Central memory CD8-positive, alpha-beta T cell (primary cell): Measurements from ENCODE around the gene DNPH1.

Experiments used
- ATAC-seq: fragments of 150-1000 bp; cut with Tn5 transposase; replicated peaks from 2 replicates; pipeline ENCODE4 v1.10.0; 2022; ENCODE audit warnings: mild to moderate bottlenecking, moderate FRiP score, moderate number of reproducible peaks; ENCODE audit not compliant: poor library complexity, severe bottlenecking; ENCODE audit errors: extremely low read depth
- DNase-seq, 2 donors: peaks; one replicate each; pipeline ENCODE4 v3.0.0; 2021; ENCODE audit warnings: low spot score in 2 of 2
- H3K27ac Mint-ChIP-seq: one replicate; pipeline ENCODE4 v1.8.0; 2022; ENCODE audit warnings: low read depth, mild to moderate bottlenecking, moderate library complexity, mixed read lengths
- H3K27me3 Mint-ChIP-seq: one replicate; pipeline ENCODE4 v1.8.0; 2022; ENCODE audit warnings: mixed read lengths
- H3K36me3 Mint-ChIP-seq: one replicate; pipeline ENCODE4 v1.8.0; 2022; ENCODE audit warnings: mild to moderate bottlenecking, moderate library complexity, mixed read lengths; ENCODE audit not compliant: insufficient read depth
- H3K4me1 Mint-ChIP-seq: one replicate; pipeline ENCODE4 v1.8.0; 2022; ENCODE audit warnings: mixed read lengths
- H3K4me3 Mint-ChIP-seq: one replicate; pipeline ENCODE4 v1.8.0; 2022; ENCODE audit warnings: mild to moderate bottlenecking, moderate library complexity, mixed read lengths
- H3K9me3 Mint-ChIP-seq: one replicate; pipeline ENCODE4 v1.8.0; 2022; ENCODE audit warnings: mixed read lengths

DNPH1 gene

GRCh38 chr6:43271103-43271815 lies 42.0 kb upstream of the DNPH1 start:
- Mint-ChIP-seq H3K9me3 (no peaks in the 10 kb centered on the region), H3K4me1 (peaks cover 12% of the 10 kb centered on the region), H3K36me3 (peaks cover 3% of the 10 kb centered on the region), H3K27ac (no peak overlapping the region), H3K4me3 (no peak overlapping the region), H3K27me3 (peaks cover 20% of the 10 kb centered on the region)
- ATAC-seq (no peak), DNase-seq (no peak)

- H3K9me3 Mint-ChIP-seq, result no peaks in the 10 kb centered on the region
- peak overlapping the region; percentile 78 for H3K4me3 Mint-ChIP-seq
- DNase-seq (peak in 1 of 2 donors; percentile 22), ATAC-seq (peak; percentile 76)
- H3K36me3 Mint-ChIP-seq, result peaks cover 1% of the 10 kb centered on the region
- peaks cover 7% of the 10 kb centered on the region for H3K27me3 Mint-ChIP-seq
- peak overlapping the region; percentile 26 for H3K27ac Mint-ChIP-seq
- H3K4me1 Mint-ChIP-seq, result peaks cover 7% of the 10 kb centered on the region
These were observed 40.2 kb upstream of the DNPH1 start for GRCh38 chr6:43269273-43270007.

DNA sequence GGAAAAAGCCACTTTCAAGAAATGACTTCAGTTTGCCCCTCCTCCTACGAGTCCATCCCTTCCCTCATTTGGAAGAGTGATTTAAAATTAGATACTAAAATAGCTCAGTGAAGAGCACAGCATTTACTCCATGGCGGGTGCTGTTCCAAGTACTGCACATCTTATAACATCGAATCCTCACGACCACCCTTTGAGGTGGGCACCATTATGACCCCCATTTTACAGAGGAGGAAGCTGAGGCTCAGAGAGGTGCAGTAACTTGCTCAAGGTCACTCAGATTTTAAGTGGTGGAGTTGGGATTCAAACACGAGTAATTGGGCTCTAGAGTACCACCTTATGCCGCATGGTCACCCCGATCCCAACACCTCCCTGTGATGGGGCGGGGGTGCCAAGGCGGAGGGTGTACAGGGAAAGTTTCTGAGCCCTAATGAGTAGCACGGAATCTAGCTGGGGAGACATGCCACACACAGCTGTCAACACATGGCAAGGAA lies 39.5 kb upstream of the DNPH1 start:
- DNase-seq, result no peak
- Mint-ChIP-seq H3K36me3 (peaks cover 1% of the 10 kb centered on the region), H3K27ac (no peak overlapping the region), H3K4me1 (peaks cover 7% of the 10 kb centered on the region), H3K9me3 (no peaks in the 10 kb centered on the region), H3K4me3 (peak overlapping the region; percentile 78), H3K27me3 (peaks cover under 1% of the 10 kb centered on the region)
- ATAC-seq, result no peak

DNA sequence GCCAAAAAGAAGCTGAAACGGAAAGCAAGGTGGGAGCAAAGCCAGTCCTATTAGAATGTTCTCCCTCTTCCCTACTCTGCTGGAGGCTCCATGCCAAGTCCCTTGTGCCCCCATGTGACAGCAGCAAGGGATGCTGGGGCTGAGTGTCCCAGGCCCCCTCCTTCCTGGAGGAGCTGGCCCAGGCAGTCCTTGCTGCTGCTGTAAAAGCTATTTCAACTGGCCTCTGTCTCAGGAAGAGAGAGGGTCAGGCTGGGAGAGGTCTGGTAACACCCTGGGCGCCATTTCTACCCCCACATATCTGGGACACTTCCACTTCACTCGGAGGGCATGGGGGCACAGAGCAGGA lies 39.0 kb upstream of the DNPH1 start:
- H3K27ac Mint-ChIP-seq, result no peak overlapping the region
- no peak for DNase-seq
- H3K4me1 Mint-ChIP-seq, result peaks cover 7% of the 10 kb centered on the region
- peak overlapping the region; percentile 78 for H3K4me3 Mint-ChIP-seq
- no peaks in the 10 kb centered on the region for H3K27me3 Mint-ChIP-seq
- ATAC-seq, result no peak
- H3K9me3 Mint-ChIP-seq, result no peaks in the 10 kb centered on the region
- peaks cover 1% of the 10 kb centered on the region for H3K36me3 Mint-ChIP-seq

- no peak for ATAC-seq
- H3K27ac Mint-ChIP-seq, result no peak overlapping the region
- H3K9me3 Mint-ChIP-seq, result no peaks in the 10 kb centered on the region
- H3K36me3 Mint-ChIP-seq, result peaks cover 1% of the 10 kb centered on the region
- no peaks in the 10 kb centered on the region for H3K27me3 Mint-ChIP-seq
- no peak overlapping the region for H3K4me3 Mint-ChIP-seq
- no peak for DNase-seq
- peaks cover 7% of the 10 kb centered on the region for H3K4me1 Mint-ChIP-seq
These were observed 38.5 kb upstream of the DNPH1 start for GRCh38 chr6:43267619-43268354.

- ATAC-seq, result no peak
- H3K27ac Mint-ChIP-seq, result no peak overlapping the region
- no peak for DNase-seq
- peaks cover 7% of the 10 kb centered on the region for H3K4me1 Mint-ChIP-seq
- H3K4me3 Mint-ChIP-seq, result no peak overlapping the region
- peaks cover 1% of the 10 kb centered on the region for H3K36me3 Mint-ChIP-seq
- no peaks in the 10 kb centered on the region for H3K9me3 Mint-ChIP-seq
- H3K27me3 Mint-ChIP-seq, result no peaks in the 10 kb centered on the region
These were observed 36.3 kb upstream of the DNPH1 start for GRCh38 chr6:43265564-43265963.

DNA sequence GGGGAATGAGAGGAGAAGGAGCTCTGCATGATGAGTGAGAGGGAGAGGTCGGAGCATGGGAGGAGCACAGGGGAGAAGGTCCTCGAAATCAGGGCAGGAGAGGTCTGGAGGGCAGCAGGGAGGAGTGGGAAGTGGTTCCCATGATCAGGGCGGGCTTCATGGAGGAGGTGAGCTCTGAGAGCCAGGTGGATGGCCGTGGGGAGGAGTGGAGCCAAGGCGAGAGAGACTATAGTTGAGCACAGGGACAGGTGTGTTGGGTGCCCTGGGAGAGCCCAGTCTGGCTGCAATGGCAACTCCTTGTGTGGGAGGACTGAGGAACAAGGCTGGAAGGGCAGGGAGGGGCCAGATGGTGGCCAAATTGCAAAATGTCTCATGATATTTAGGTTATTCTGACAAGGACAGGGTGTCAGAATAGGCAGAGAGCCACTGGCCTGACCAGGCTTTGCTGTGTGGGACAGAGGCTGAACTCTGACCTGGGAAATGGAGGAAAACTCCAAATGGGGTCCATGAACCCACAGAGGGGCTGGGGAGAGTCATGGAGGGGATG lies 35.4 kb upstream of the DNPH1 start:
- DNase-seq, result no peak
- no peaks in the 10 kb centered on the region for H3K9me3 Mint-ChIP-seq

DNA sequence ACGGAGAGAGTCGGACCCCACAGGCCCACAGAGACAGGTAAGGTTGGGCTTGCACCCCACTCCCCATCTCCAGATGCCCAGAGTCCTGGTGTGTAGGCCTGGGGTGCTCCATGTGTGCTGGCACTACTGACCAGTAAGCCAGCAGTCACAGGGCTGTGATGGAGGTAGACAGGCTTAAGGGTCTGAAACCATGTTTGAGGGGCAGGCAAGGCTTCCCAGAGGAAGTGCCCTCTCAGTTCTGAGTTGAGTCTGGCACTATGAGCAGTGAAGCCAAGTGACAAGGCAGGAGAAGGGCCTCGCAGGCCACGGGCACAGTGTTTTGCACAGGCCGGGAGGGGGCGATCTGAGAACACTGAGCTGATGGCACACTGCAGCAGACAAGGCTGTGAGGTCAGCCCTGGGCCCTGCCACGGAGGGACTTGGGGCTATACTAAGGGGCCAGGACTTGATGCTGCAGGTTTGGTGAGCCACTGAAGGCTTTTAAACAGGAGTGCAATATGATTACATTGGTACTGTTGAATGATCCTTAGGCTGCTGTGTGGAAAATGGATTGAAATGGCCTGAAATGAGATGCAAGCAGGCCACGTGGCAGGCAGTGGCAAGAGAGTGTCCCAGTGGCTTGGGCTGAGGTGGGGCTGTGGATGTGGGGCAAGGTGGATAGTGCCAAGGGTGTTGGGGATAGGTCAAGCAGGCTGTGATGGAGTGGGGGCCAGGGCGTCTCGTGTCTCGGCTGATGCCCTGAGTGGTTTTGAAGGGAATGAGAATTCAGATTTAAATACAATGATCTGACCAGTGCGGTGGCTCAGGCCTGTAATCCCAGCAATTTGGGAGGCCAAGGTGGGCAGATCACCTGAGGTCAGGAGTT lies 34.3 kb upstream of the DNPH1 start:
- Mint-ChIP-seq H3K36me3 (peaks cover 1% of the 10 kb centered on the region), H3K9me3 (no peaks in the 10 kb centered on the region), H3K4me1 (no peaks in the 10 kb centered on the region), H3K27me3 (no peaks in the 10 kb centered on the region), H3K4me3 (no peak overlapping the region), H3K27ac (no peak overlapping the region)
- peak; percentile 84 for ATAC-seq
- DNase-seq, result peak; percentile 59 to 61

More for the DNA sequence above, 35.4 kb upstream of the DNPH1 start:
- no peak overlapping the region for H3K4me3 Mint-ChIP-seq
- H3K27ac Mint-ChIP-seq, result no peak overlapping the region
- no peak for ATAC-seq
- H3K4me1 Mint-ChIP-seq, result peaks cover 7% of the 10 kb centered on the region
- H3K36me3 Mint-ChIP-seq, result peaks cover 1% of the 10 kb centered on the region
- no peaks in the 10 kb centered on the region for H3K27me3 Mint-ChIP-seq

- no peaks in the 10 kb centered on the region for H3K9me3 Mint-ChIP-seq
- no peak for ATAC-seq
These were observed 33.6 kb upstream of the DNPH1 start for GRCh38 chr6:43262780-43263313.

GRCh38 chr6:43262000-43262779 lies 32.9 kb upstream of the DNPH1 start:
- Mint-ChIP-seq H3K36me3 (peaks cover 1% of the 10 kb centered on the region), H3K27ac (no peak overlapping the region), H3K27me3 (no peaks in the 10 kb centered on the region), H3K4me1 (no peaks in the 10 kb centered on the region), H3K4me3 (no peak overlapping the region), H3K9me3 (no peaks in the 10 kb centered on the region)
- DNase-seq (no peak), ATAC-seq (no peak)

More at GRCh38 chr6:43262780-43263313, 33.6 kb upstream of the DNPH1 start:
- Mint-ChIP-seq H3K36me3 (peaks cover 1% of the 10 kb centered on the region), H3K4me1 (no peaks in the 10 kb centered on the region), H3K27ac (no peak overlapping the region), H3K27me3 (no peaks in the 10 kb centered on the region), H3K4me3 (no peak overlapping the region)
- DNase-seq, result no peak

DNA sequence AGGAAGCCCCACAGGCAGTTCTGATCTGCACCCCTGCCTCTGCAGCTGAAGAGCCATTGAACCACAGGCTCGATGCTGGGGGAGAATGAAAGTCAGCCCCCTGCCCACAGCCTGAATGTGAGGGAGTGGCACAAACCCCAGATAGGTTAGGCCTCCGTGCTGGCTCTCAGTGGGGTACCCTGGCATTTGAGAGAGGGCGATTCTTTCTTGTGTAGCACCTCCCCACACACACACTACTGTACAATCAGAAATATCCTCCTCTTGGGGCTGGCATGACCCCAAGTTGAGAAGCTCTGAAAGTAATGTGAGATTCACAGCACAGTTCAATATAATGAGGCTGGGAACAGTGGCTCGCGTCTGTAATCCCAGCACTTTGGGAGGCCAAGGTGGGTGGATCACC lies 31.9 kb upstream of the DNPH1 start:
- Mint-ChIP-seq H3K27me3 (peaks cover under 1% of the 10 kb centered on the region), H3K36me3 (peaks cover 1% of the 10 kb centered on the region), H3K4me3 (no peak overlapping the region), H3K4me1 (no peaks in the 10 kb centered on the region), H3K9me3 (no peaks in the 10 kb centered on the region), H3K27ac (no peak overlapping the region)
- ATAC-seq (no peak), DNase-seq (no peak)
